GM21717 (cell line): ENCODE data around the gene GLB1L2.
A peak's percentile ranks its signal among the peaks of the same experiment; 100 is the strongest.
"Not testable (repeated sequence)": the region's sequence is repeated elsewhere in the genome, so short reads cannot be mapped to it uniquely, and the experiment has no call there.

Experiments used
- ATAC-seq: cut with Tn5 transposase; IDR thresholded peaks from one replicate; pipeline ENCODE4 v1.9.1; 2021; ENCODE audit warnings: mild to moderate bottlenecking, moderate library complexity; ENCODE audit not compliant: unreplicated experiment

GLB1L2 gene

GRCh38 chr11:134331354-134332188 is at the start of gene GLB1L2:
Gene GLB1L2, plus strand, starts transcription at chr11:134331988. Its CDS starts 74 bp downstream, at chr11:134332062.
- ATAC-seq: peak; percentile 87

DNA sequence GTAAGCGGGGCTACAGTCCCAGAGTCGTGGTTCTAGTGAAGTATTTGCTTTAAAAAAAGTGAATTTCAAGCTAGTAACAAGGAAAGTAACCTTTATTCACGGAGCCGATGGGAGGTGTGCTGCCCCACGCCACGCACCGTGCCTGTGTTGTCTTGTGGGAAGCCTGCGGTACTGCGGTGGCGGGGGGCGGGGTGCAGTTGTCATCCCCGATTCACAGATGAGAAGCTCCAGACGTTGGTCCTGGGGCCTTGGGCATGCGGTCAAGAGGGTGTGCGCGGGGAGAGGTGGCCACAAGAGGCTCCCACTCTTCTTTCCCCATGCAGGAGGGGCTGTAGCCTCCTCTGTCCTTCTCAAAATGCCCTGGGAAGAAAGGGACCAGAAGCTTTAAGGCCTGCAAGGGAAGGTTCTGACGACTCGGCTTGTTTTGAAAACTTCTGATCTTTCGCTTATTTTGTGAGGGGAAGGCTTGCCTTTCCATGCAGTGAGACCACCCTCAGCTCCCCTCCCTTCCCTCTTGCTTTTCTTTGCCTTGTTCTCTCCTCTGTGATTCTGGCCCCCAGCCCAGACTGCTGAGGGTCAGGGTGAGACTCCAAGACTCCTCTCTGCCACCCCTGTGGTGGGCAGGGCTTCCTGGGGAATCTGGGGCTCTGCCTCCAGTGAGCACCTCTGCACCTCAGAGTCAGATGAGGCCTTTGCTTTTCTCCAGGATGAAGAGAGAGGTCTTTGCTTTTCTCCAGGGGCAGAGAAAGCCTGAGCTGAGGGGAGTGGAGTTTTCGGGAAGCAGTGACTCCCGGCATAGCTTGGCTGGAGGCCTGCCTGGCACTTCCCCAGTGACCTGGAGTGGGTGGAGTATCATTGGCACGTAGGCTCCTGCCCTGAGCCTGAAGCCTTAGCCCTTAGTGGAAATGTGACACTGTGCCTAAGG is 49.4 kb upstream of the GLB1L2 start:
- no peak for ATAC-seq

GRCh38 chr11:134283461-134284230 is 48.1 kb upstream of the GLB1L2 start:
- no peak for ATAC-seq

- ATAC-seq: not testable (repeated sequence)
These were observed 47.4 kb upstream of the GLB1L2 start for GRCh38 chr11:134284349-134284748.

- ATAC-seq: no peak
These were observed 44.2 kb upstream of the GLB1L2 start for GRCh38 chr11:134287561-134287960.

GRCh38 chr11:134288486-134288885 is 43.3 kb upstream of the GLB1L2 start:
- ATAC-seq: no peak

GRCh38 chr11:134289167-134289566 is 42.6 kb upstream of the GLB1L2 start:
- ATAC-seq: no peak

- no peak for ATAC-seq
These were observed 42.0 kb upstream of the GLB1L2 start for GRCh38 chr11:134289789-134290188.

GRCh38 chr11:134290646-134291045 is 41.1 kb upstream of the GLB1L2 start:
- ATAC-seq: no peak

DNA sequence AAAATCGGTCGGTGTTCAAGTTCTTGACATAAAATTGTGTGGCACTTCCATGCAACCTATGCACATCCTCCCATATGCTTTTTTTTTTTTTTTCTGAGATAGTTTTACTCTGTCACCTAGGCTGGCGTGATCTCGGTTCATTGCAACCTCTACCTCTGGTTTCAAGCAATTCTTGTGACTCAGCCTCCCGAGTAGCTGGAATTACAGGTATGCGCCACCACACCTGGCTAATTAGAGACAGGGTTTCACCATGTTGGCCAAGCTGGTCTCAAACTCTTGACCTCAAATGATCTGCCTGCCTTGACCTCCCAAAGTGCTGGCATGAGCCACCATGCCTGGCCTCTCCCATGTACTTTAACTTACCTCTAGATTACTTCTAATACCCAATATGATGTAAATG is 40.6 kb upstream of the GLB1L2 start:
- no peak for ATAC-seq

DNA sequence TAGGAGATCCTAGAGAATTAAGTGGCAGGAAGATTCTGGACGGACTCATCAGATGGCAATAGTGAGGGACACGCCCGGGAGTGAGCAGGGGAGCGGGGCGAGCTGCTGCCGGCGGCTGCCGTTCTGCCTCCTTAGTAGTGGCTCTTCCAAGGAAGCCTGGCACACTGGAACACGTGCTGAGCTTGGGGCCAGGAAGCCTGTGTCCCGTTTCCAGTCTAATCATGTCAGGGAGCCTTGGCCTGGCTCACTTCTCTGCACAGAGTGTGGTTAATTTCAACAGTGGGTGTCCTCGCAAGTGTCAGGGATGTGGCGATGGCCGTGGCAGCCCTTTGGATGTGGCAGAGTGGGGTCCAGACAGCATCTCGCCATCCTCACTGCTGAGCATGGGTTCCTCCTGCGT is 39.1 kb upstream of the GLB1L2 start:
- ATAC-seq: no peak

- ATAC-seq: no peak
These were observed 38.4 kb upstream of the GLB1L2 start for GRCh38 chr11:134293119-134294113.

GRCh38 chr11:134294664-134295063 is 37.1 kb upstream of the GLB1L2 start:
- no peak for ATAC-seq

- ATAC-seq: no peak
These were observed 19.6 kb upstream of the GLB1L2 start for GRCh38 chr11:134312223-134312622.

GRCh38 chr11:134312807-134313206 is 19.0 kb upstream of the GLB1L2 start:
- no peak for ATAC-seq

DNA sequence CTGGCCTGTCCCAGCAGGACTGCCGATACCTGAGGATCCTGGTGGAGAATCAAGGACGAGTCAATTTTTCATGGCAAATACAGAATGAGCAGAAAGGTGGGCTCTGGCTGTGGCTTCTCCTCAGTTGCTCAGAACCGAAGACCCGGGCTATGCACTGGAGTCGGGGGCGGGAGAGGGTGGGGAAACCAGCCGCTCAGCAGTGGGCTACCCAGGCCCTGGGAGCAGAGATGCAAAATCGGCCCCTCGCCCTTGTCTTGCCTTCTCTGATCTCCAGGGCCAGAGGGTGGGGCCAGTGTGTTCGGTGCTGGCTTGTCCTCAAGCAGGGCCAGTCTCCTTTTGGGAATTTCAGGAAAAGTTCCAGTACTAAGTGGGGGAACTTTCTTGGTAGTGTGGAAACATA is 18.4 kb upstream of the GLB1L2 start:
- no peak for ATAC-seq

GRCh38 chr11:134313821-134314607 is 17.8 kb upstream of the GLB1L2 start:
- ATAC-seq: no peak

DNA sequence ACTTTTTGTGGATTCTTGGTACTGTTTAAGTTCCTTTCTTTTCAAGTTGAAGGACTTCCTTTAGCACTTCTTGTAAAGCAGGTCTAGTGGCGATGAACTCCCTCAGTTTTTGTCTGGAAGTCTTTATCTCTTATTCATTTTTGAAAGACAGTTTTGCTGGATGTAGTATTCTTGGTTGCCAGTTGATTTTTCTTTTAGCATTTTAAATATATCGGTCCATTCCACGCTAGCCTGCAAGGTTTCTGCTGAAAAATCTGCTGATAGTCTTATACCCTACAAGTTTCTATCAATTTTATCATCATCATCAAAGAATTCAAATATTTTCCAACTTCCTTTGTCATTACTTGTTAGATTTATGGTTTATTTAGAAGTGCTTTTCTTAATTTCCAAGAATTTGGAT is 14.7 kb upstream of the GLB1L2 start:
- ATAC-seq: no peak

GRCh38 chr11:134321373-134321772 is 10.4 kb upstream of the GLB1L2 start:
- not testable (repeated sequence) for ATAC-seq
